ENCODE results near the gene IL6. TPM values are rescaled to one million over a fixed set of nuclear protein-coding genes. Genes with fewer than 3 reads are reported as not detected.

Gene IL6
- polyA plus RNA-seq, 1 of the 3 experiments (the other 2 are of a cell fraction), result 20.5 TPM

GRCh38 chr7:22712999-22713398, 14.0 kb upstream of the IL6 start:
- Histone ChIP-seq H3K9me3 (no peaks in the 10 kb centered on the region), H3F3A (replicated peaks; ENCODE audit: insufficient read depth) (peaks cover 12% of the 10 kb centered on the region), H3K79me2 (ENCODE audit: insufficient read depth) (no peaks in the 10 kb centered on the region), H3K27ac (ENCODE audit: low read depth in 2 of 2, low read length in 1 of 2) (no peak overlapping the region), H3K36me3 (replicated peaks in 1 of 2; ENCODE audit: control insufficient read depth in 1 of 2, insufficient read depth in 2 of 2, low read length in 1 of 2) (no peaks in the 10 kb centered on the region), H3K4me1 (ENCODE audit: control insufficient read depth in 1 of 2, insufficient read depth in 2 of 2, low read depth in 1 of 2, low read length in 1 of 2) (peaks cover 0 to 9% of the 10 kb centered on the region in 2 experiments; a peak in 1 of 4 replicates), H3K4me2 (no peak overlapping the region), H3K4me3 (ENCODE audit: low read depth in 2 of 2, low read length in 1 of 2) (no peak overlapping the region), H4K20me1 (ENCODE audit: insufficient read depth) (no peaks in the 10 kb centered on the region), H3K9me2 (no peaks in the 10 kb centered on the region), H3K27me3 (ENCODE audit: insufficient read depth) (peaks cover 17% of the 10 kb centered on the region; the same call in 1 of the 2 replicates), H3K9ac (no peak overlapping the region), H2AFZ (ENCODE audit: low read depth) (no peak overlapping the region)
- no peak for TF ChIP-seq RCOR1 (IDR thresholded peaks at IDR 0.05; ENCODE audit: low read length)
- TF ChIP-seq EP300 (IDR thresholded peaks at IDR 0.05; ENCODE audit: borderline replicate concordance in 1 of 2, low read depth in 1 of 2, low read length in 1 of 2), result no peak
- WGBS (ENCODE audit: low lambda C conversion rate), result 24% methylated on average over 1 of the region's 1 CpG
- ChIA-PET POLR2A (no interaction called here), CTCF (interaction anchor here (1.4 kb wide), 1 partner anchor 12 kb away, joined by 6 read pairs; no protein-coding TSS in a partner anchor)
- no peak for DNase-seq

GRCh38 chr7:22713463-22713862, 13.5 kb upstream of the IL6 start:
- Histone ChIP-seq H3K4me1 (ENCODE audit: control insufficient read depth in 1 of 2, insufficient read depth in 2 of 2, low read depth in 1 of 2, low read length in 1 of 2) (peaks cover 0 to 9% of the 10 kb centered on the region in 2 experiments; a peak in 1 of 4 replicates), H3K79me2 (ENCODE audit: insufficient read depth) (no peaks in the 10 kb centered on the region), H2AFZ (ENCODE audit: low read depth) (no peak overlapping the region), H3K27me3 (ENCODE audit: insufficient read depth) (peaks cover 17% of the 10 kb centered on the region; the same call in 1 of the 2 replicates), H4K20me1 (ENCODE audit: insufficient read depth) (no peaks in the 10 kb centered on the region), H3K9ac (no peak overlapping the region), H3F3A (replicated peaks; ENCODE audit: insufficient read depth) (peaks cover 17% of the 10 kb centered on the region), H3K9me3 (no peaks in the 10 kb centered on the region), H3K27ac (ENCODE audit: low read depth in 2 of 2, low read length in 1 of 2) (no peak overlapping the region), H3K36me3 (replicated peaks in 1 of 2; ENCODE audit: control insufficient read depth in 1 of 2, insufficient read depth in 2 of 2, low read length in 1 of 2) (no peaks in the 10 kb centered on the region), H3K4me3 (ENCODE audit: low read depth in 2 of 2, low read length in 1 of 2) (no peak overlapping the region), H3K9me2 (no peaks in the 10 kb centered on the region), H3K4me2 (no peak overlapping the region)
- POLR2A ChIA-PET, result no interaction called here
- no peak for DNase-seq
- 9% methylated on average over 1 of the region's 1 CpG for WGBS (ENCODE audit: low lambda C conversion rate)
- TF ChIP-seq RFX5 (IDR thresholded peaks at IDR 0.05; ENCODE audit: low read length) (no peak), JUND (IDR thresholded peaks at IDR 0.05) (no peak), MXI1 (IDR thresholded peaks at IDR 0.05; ENCODE audit: low read depth, low read length) (no peak), IRF3 (IDR thresholded peaks at IDR 0.05; ENCODE audit: low read depth, low read length) (no peak), RAD21 (IDR thresholded peaks at IDR 0.05; ENCODE audit: low read length) (no peak), FOSL2 (IDR thresholded peaks at IDR 0.05; ENCODE audit: borderline replicate concordance, low read depth) (no peak), FOXJ3 (CRISPR knock-in tag; IDR thresholded peaks at IDR 0.05) (no peak), NFIC (IDR thresholded peaks at IDR 0.05; ENCODE audit: borderline replicate concordance) (no peak), USF2 (IDR thresholded peaks at IDR 0.05; ENCODE audit: borderline replicate concordance, low read depth, low read length) (no peak), YY1 (IDR thresholded peaks at IDR 0.05; ENCODE audit: low read depth) (no peak)
- CTCF ChIA-PET, result interaction anchor here (1.4 kb wide), 1 partner anchor 12 kb away, joined by 6 read pairs; no protein-coding TSS in a partner anchor

Measured in SK-N-SH (cell line).